SK-N-SH (cell line): ENCODE results near the gene ARHGEF28. TPM values are rescaled to one million over a fixed set of nuclear protein-coding genes. Genes with fewer than 3 reads are reported as not detected.

ENCODE experiments used
- CTCF ChIA-PET: fragments of 300-600, 350-600 bp; formaldehyde crosslinking; extraction: SDS; loops from one replicate; lab custom pipeline; 2021; lab: Yijun Ruan, JAX
- POLR2A ChIA-PET: fragments of 350-600 bp; sonication (Branson Sonifier 250); formaldehyde crosslinking; extraction: SDS; loops from one replicate; lab custom pipeline; 2020; ENCODE audit warnings: antibody characterized with exemption, inconsistent platforms; lab: Yijun Ruan, JAX
- DNase-seq: peaks from one replicate; pipeline ENCODE4 v3.0.0; 2012
- H2AFZ ChIP-seq: fragments of 200-600 bp; sonication (generic); 2 replicates; pipeline ENCODE4 v1.8.1; 2016; ENCODE audit warnings: antibody characterized with exemption, mild to moderate bottlenecking, low read depth
- H3F3A ChIP-seq: fragments of 200-600 bp; sonication (generic); replicated peaks from 2 replicates; pipeline ENCODE3; 2016; ENCODE audit warnings: antibody characterized with exemption, mild to moderate bottlenecking; ENCODE audit not compliant: insufficient read depth
- H3K27ac ChIP-seq, 2 experiments: fragments of 200-500 bp in 1 of 2; fragments of 200-600 bp in 1 of 2; sonication (Bioruptor generic) in 1 of 2; sonication (generic), shearing (Covaris generic) in 1 of 2; 2 replicates each; pipeline versions ENCODE4 v1.5.1 to v1.6.1; 2014 to 2016; ENCODE audit warnings: low read depth in 2 of 2, inconsistent platforms in 1 of 2, low read length in 1 of 2, mild to moderate bottlenecking in 1 of 2, mixed read lengths in 1 of 2
- H3K27me3 ChIP-seq: fragments of 200-600 bp; sonication (generic), shearing (Covaris generic); 2 replicates; pipeline ENCODE4 v1.6.1; 2016; ENCODE audit warnings: mixed run types; ENCODE audit not compliant: insufficient read depth
- H3K36me3 ChIP-seq, 2 experiments: fragments of 200-500 bp in 1 of 2; fragments of 200-600 bp in 1 of 2; sonication (Bioruptor generic) in 1 of 2; sonication (generic) in 1 of 2; replicated peaks in 1 of 2; 2 replicates each; pipeline versions ENCODE3 to v1.5.1; 2014 to 2016; ENCODE audit warnings: low read length in 1 of 2, mild to moderate bottlenecking in 1 of 2; ENCODE audit not compliant: insufficient read depth in 2 of 2, control insufficient read depth in 1 of 2
- H3K4me1 ChIP-seq, 2 experiments: fragments of 200-500 bp in 1 of 2; fragments of 200-600 bp in 1 of 2; sonication (Bioruptor generic) in 1 of 2; sonication (generic), shearing (Covaris generic) in 1 of 2; 2 replicates each; pipeline versions ENCODE4 v1.5.1 to v1.6.1; 2014 to 2016; ENCODE audit warnings: low read depth in 1 of 2, low read length in 1 of 2, mixed run types in 1 of 2; ENCODE audit not compliant: insufficient read depth in 2 of 2, control insufficient read depth in 1 of 2
- H3K4me2 ChIP-seq: fragments of 200-600 bp; sonication (generic), shearing (Covaris generic); 2 replicates; pipeline ENCODE4 v1.6.1; 2017; ENCODE audit warnings: mixed run types
- H3K4me3 ChIP-seq, 2 experiments: fragments of 200-500 bp in 1 of 2; fragments of 200-600 bp in 1 of 2; sonication (Bioruptor generic) in 1 of 2; sonication (generic), shearing (Covaris generic) in 1 of 2; 2 replicates each; pipeline versions ENCODE4 v1.5.1 to v1.8.1; 2014 to 2016; ENCODE audit warnings: low read depth in 2 of 2, inconsistent platforms in 1 of 2, low read length in 1 of 2, mild to moderate bottlenecking in 1 of 2, mixed read lengths in 1 of 2, moderate library complexity in 1 of 2
- H3K79me2 ChIP-seq: fragments of 200-600 bp; sonication (generic); 2 replicates; pipeline ENCODE4 v1.8.1; 2017; ENCODE audit warnings: mild to moderate bottlenecking; ENCODE audit not compliant: insufficient read depth
- H3K9ac ChIP-seq: fragments of 200-600 bp; sonication (generic); 2 replicates; pipeline ENCODE4 v1.6.1; 2017; ENCODE audit warnings: mixed run types
- H3K9me2 ChIP-seq: fragments of 200-600 bp; sonication (generic); 2 replicates; pipeline ENCODE4 v1.6.1; 2017; ENCODE audit warnings: mixed run types
- H3K9me3 ChIP-seq: fragments of 200-600 bp; sonication (generic); 2 replicates; pipeline ENCODE4 v1.6.1; 2017; ENCODE audit warnings: mixed run types, mild to moderate bottlenecking, moderate library complexity
- H4K20me1 ChIP-seq: fragments of 200-600 bp; sonication (generic); 2 replicates; pipeline ENCODE4 v1.6.1; 2017; ENCODE audit warnings: mild to moderate bottlenecking, mixed run types; ENCODE audit not compliant: insufficient read depth
- CTCF ChIP-seq: fragments of 200-600 bp; sonication (generic); IDR thresholded peaks from 2 replicates; pipeline ENCODE4 v1.6.1; 2017; ENCODE audit warnings: antibody characterized with exemption, mild to moderate bottlenecking, moderate library complexity
- ELF1 ChIP-seq: IDR thresholded peaks from 2 replicates; pipeline ENCODE4 v1.4.0; 2012
- FOXJ3 ChIP-seq: sonication (generic); formaldehyde crosslinking; IDR thresholded peaks from 2 replicates; pipeline ENCODE4 v1.5.1; 2020; ENCODE audit warnings: mild to moderate bottlenecking, missing genetic modification reagents
- GABPA ChIP-seq: IDR thresholded peaks from 2 replicates; pipeline ENCODE4 v1.4.0; 2012; ENCODE audit warnings: low read depth, mild to moderate bottlenecking
- GATA2 ChIP-seq: sonication (generic); formaldehyde crosslinking; IDR thresholded peaks from 2 replicates; pipeline ENCODE4 v1.5.0; 2020; ENCODE audit warnings: mild to moderate bottlenecking, missing genetic modification reagents
- IRF3 ChIP-seq: fragments of 150-350 bp; IDR thresholded peaks from 2 replicates; pipeline ENCODE4 v1.6.1; 2016; ENCODE audit warnings: mild to moderate bottlenecking, low read depth, low read length
- JUND ChIP-seq: IDR thresholded peaks from 2 replicates; pipeline ENCODE4 v1.4.0; 2012
- MEF2A ChIP-seq: IDR thresholded peaks from 2 replicates; pipeline ENCODE4 v1.4.0; 2012; ENCODE audit warnings: low read depth, borderline replicate concordance
- NFIC ChIP-seq: IDR thresholded peaks from 2 replicates; pipeline ENCODE4 v1.4.0; 2012; ENCODE audit warnings: borderline replicate concordance
- NRF1 ChIP-seq: IDR thresholded peaks from 2 replicates; pipeline ENCODE4 v1.6.1; 2012; ENCODE audit warnings: low read depth, mild to moderate bottlenecking, low read length
- PBX3 ChIP-seq: IDR thresholded peaks from 2 replicates; pipeline ENCODE4; 2012
- RFX5 ChIP-seq: IDR thresholded peaks from 2 replicates; pipeline ENCODE4 v1.6.1; 2012; ENCODE audit warnings: mild to moderate bottlenecking, improper control_type of control experiment, low read length
- SIN3A ChIP-seq: IDR thresholded peaks from 2 replicates; pipeline ENCODE4 v1.6.1; 2012; ENCODE audit warnings: low read depth, mild to moderate bottlenecking, low read length, moderate library complexity, borderline replicate concordance
- SMC3 ChIP-seq: IDR thresholded peaks from 2 replicates; pipeline ENCODE4 v1.6.1; 2012; ENCODE audit warnings: low read depth, low read length, improper control_type of control experiment
- TCF12 ChIP-seq: IDR thresholded peaks from 2 replicates; pipeline ENCODE4 v1.4.0; 2012
- YY1 ChIP-seq: IDR thresholded peaks from 2 replicates; pipeline ENCODE4 v1.4.0; 2012; ENCODE audit warnings: low read depth, mild to moderate bottlenecking
- ZBTB33 ChIP-seq: IDR thresholded peaks from 2 replicates; pipeline ENCODE4 v1.4.0; 2012; ENCODE audit warnings: low read depth, borderline replicate concordance
- WGBS: methylation state at CpG from one replicate; pipeline ENCODE4 v1.1.6; 2017; ENCODE audit warnings: low lambda C conversion rate; 5-methylcytosine and 5-hydroxymethylcytosine counted together
- polyA plus RNA-seq, 3 experiments: library from polyadenylated mRNA; depleted of rRNA; stranded (reverse); fragments of >200 nt; gene quantifications; 2 replicates each; pipeline ENCODE4 v1.2.3, GENCODE V29; 2012

ARHGEF28 gene
- polyA plus RNA-seq, 1 of the 3 experiments (the other 2 are of a cell fraction): 4.2 TPM

GRCh38 chr5:73830646-73831045 lies 204.7 kb downstream of the ARHGEF28 start:
- Histone ChIP-seq H4K20me1 (no peaks in the 10 kb centered on the region), H3K9ac (no peak overlapping the region), H3K4me1 (no peaks in the 10 kb centered on the region), H3K9me2 (no peaks in the 10 kb centered on the region), H3F3A (no peaks in the 10 kb centered on the region), H3K9me3 (no peaks in the 10 kb centered on the region), H2AFZ (no peak overlapping the region), H3K36me3 (no peaks in the 10 kb centered on the region), H3K27ac (no peak overlapping the region), H3K4me3 (no peak overlapping the region), H3K79me2 (no peaks in the 10 kb centered on the region)
- CTCF ChIA-PET: interaction anchor here (1.0 kb wide), 3 partner anchors 13 to 239 kb away, joined by 3 read pairs; no protein-coding TSS in a partner anchor
- 75% methylated on average over 1 of the region's 1 CpG for WGBS
- POLR2A ChIA-PET: no interaction called here
- DNase-seq: no peak
- no peak for TF ChIP-seq ELF1
- TF ChIP-seq RFX5: no peak
- no peak for TF ChIP-seq CTCF
- no peak for TF ChIP-seq YY1
- TF ChIP-seq ZBTB33: no peak
- TF ChIP-seq NRF1: no peak
- TF ChIP-seq NFIC: no peak
- TF ChIP-seq SMC3: no peak
- TF ChIP-seq JUND: no peak
- TF ChIP-seq PBX3: no peak
- no peak for TF ChIP-seq SIN3A
- no peak for TF ChIP-seq GATA2 (CRISPR knock-in tag)
- TF ChIP-seq, all 33 proteins: peak for 0
- Histone ChIP-seq H3K27me3 (no peaks in the 10 kb centered on the region), H3K4me2 (no peak overlapping the region)

- Histone ChIP-seq H3K27me3 (no peaks in the 10 kb centered on the region), H3K9me2 (no peaks in the 10 kb centered on the region), H3K9ac (no peak overlapping the region), H3K27ac (no peak overlapping the region), H3K9me3 (no peaks in the 10 kb centered on the region), H3K79me2 (no peaks in the 10 kb centered on the region), H3K4me1 (no peaks in the 10 kb centered on the region), H3K36me3 (no peaks in the 10 kb centered on the region), H3F3A (no peaks in the 10 kb centered on the region), H3K4me3 (no peak overlapping the region), H4K20me1 (no peaks in the 10 kb centered on the region), H2AFZ (no peak overlapping the region), H3K4me2 (no peak overlapping the region)
- no peak for TF ChIP-seq MEF2A
- TF ChIP-seq GABPA: no peak
- no peak for TF ChIP-seq NFIC
- no peak for TF ChIP-seq FOXJ3
- TF ChIP-seq IRF3: no peak
- TF ChIP-seq TCF12: no peak
- WGBS: 94% methylated on average over 3 of the region's 3 CpGs
- ChIA-PET CTCF (interaction anchor here (1.0 to 1.6 kb wide), 2 partner anchors 12 to 27 kb away, joined by 3 to 4 read pairs; no protein-coding TSS in a partner anchor), POLR2A (no interaction called here)
- no peak for DNase-seq
These were observed 205.1 kb downstream of the ARHGEF28 start for GRCh38 chr5:73831066-73831465.
